Stimulated activated CD4-positive, alpha-beta T cell treated with anti-CD3 and anti-CD28 coated beads, Interleukin-15, amount 100 ng/mL, for 48 hours (primary cell): Measurements from ENCODE around the gene STEAP1B.
A peak's percentile ranks its signal among the peaks of the same experiment; 100 is the strongest.
"Not testable (repeated sequence)": the region's sequence is repeated elsewhere in the genome, so short reads cannot be mapped to it uniquely, and the experiment has no call there.

Experiments used
- DNase-seq, 2 donors: peaks; one replicate each; pipeline ENCODE4 v3.0.0-alpha.2; 2020; ENCODE audit warnings: low read depth in 2 of 2

The STEAP1B gene

DNA sequence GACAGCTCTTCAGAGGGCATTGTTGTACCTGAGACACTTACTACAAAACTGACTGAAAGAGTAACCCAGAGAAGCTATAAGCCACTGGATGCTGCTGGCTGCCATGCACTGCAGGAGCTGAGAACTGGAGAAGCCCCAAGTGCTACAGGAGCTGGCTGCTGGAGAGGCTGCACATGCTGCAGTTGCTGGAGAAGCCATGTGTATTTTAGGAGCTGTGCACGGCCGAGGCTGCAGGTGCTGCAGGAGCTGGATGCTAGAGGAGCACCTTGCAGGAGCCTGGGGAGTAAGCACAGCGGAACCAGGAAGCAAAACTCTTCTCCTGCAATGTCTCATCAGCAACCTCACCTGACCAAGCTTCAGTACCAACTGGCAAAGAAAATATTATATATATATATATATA lies 45.5 kb downstream of the STEAP1B start:
- no peak for DNase-seq

DNA sequence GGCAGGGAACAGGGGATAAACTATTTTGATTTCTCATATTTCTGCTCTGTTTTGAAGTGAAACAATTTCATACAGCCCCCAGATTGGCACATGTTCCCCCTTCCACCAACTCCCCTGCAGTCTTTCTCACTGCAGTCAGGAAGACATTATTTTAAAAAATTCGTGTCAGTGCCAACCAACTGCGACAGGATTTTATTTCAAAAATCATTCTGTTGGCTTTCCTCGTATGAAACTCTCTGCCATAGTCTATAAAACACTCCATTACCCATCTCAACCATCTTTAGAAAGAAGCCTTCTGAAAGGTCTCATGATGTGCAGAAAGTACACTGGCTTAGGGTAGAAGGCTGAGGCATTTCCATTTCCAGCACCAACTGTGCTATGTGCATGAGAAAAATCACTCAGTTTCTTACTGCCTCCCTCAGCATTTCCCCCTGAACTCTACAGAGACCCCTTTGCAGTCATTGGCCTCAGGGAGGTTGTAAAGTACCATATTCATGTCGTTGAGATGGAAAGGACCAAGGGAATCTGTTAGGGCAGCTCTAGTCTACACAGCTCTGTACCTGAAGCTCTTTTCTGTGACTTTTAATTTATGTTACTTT lies 46.9 kb downstream of the STEAP1B start:
- DNase-seq: no peak

DNA sequence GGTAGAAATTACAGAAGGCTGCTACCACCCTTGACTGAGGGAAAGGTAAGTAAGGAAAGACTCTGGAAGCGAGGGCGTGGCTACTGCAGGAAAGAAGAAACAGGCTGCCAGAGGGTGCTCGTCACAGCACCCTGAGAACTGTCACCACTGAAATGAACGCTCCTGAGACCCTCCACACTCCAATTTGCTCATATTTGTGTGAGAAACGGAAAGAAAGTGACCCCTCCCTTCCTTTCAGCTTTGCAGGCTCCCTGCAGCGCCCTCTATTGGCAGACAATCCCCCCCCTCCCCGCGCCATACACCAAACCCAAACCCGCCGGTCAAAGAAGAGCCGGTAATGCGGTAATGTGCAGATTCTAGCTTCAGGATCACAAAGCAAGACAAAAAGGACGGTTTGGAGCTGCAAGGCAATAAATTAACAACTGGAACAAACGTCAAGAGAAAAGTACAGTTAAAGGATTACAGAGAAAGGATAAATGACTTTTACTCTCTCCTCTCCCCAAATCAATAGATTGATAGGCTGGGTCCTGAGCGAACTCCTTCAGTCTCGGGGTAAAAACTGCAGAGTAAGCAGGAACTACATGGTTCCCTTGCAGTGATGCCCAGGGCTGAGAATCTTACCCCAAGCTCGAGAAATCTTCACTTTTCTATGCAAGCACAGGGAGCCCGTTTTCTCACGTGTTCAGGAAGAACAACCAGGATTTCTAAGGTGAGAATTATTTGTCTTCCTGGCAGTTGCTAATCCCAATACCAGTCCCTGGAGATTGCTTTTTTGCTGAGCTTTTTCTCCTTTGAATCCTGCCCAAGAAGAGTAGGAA lies 47.6 kb downstream of the STEAP1B start:
- peak; percentile 9 to 45 for DNase-seq

DNA sequence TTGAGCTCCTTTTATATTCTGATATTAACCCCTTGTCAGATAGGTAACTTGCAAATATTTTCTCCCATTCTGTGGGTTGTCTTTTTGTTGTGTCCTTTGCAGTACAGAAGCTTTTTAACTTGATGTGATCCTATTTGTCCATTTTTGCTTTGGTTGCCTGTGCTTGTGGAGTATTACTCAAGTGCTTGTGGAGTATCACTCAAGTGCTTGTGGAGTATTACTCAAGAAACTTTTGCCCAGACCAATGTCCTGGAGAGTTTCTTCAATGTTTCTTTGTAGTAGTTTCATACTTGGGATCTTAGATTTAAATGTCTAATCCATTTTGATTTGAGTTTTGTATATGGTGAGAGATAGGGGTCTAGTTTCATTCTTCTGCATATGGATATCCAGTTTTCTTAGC lies 50.0 kb downstream of the STEAP1B start:
- not testable (repeated sequence) for DNase-seq

DNA sequence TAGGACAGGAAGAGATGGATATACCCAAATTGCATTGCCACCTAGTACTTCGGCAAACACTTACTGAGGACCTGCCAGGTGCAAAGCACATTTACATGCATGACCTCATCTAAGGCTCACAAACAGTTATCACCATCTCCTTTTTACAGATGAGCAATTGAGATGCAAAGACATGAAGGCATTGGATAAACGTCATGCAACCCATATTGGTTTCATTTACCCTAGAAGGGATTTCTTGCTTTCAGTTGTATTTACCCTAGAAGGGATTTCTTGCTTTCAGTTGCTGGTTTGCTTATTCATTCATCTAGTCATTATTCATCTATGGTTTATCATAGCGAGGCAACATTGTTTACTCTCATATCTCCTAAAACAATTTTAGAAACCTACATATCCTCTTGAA lies 52.2 kb downstream of the STEAP1B start:
- no peak for DNase-seq

DNA sequence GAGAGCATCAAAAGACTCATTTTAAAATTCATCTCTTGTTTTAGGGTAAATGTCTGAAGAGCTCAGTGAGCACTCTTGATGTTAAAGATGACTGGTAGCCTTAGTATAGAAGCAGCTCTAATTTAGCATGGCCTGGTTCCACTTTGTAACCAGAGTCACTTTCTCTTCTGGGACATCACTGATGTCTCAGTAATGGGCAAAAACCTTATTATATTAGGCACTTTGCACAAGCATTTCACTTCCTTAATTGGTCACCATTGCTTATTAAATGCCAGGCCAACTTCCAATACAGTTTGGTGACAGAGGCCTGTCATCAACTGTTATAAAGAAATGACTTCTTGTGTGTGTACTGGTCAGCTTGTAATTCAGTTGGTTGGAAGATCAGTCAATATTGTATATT lies 53.0 kb downstream of the STEAP1B start:
- no peak for DNase-seq

DNA sequence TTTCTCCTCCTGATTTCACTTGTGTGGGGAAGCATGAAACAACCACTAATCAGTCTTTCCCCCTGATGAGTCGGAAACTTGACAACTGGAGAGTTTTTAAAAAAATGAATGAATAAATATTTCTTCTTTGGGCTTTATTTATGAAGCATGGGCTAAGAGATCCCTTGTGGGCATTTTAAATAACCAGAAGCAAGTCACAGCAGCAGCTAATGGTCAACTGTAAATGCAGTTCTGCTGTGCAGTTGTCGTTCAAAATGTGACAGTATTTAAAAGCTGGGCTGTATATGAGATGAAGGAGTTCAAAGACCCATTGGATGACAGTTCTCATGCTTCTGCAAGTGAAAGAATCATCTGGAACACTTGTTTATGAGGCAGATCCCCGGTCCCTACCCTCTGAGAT lies 54.1 kb downstream of the STEAP1B start:
- no peak for DNase-seq

DNA sequence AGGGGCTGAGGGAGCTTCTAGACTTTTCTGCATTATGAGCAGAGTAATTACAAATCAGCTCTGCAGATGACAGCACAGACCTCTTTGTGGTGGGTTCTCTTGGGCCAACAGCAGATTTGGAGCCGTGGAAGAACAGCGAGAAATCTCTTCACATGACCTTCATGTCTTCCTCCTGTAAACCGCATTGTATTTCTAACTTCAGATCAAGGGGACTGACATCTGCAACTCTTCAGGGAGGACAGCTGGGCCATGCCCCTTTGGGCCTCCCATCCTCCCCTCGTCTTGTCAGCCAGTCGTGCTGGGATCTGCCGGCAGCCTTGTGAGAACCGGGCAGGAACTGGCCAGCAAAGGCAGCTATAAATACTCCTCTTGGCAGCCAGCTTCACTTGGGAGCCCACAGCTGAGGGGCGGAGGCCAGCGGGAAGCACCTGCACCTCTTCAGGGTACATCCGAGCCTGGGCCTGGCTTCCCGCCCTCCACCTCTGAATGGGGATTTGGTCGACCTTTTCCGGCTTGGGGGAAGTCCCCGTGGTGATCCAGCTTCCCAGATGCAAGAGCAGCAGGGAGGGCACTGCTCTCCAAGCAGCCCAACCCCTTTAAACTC lies 54.7 kb downstream of the STEAP1B start:
- no peak for DNase-seq

DNA sequence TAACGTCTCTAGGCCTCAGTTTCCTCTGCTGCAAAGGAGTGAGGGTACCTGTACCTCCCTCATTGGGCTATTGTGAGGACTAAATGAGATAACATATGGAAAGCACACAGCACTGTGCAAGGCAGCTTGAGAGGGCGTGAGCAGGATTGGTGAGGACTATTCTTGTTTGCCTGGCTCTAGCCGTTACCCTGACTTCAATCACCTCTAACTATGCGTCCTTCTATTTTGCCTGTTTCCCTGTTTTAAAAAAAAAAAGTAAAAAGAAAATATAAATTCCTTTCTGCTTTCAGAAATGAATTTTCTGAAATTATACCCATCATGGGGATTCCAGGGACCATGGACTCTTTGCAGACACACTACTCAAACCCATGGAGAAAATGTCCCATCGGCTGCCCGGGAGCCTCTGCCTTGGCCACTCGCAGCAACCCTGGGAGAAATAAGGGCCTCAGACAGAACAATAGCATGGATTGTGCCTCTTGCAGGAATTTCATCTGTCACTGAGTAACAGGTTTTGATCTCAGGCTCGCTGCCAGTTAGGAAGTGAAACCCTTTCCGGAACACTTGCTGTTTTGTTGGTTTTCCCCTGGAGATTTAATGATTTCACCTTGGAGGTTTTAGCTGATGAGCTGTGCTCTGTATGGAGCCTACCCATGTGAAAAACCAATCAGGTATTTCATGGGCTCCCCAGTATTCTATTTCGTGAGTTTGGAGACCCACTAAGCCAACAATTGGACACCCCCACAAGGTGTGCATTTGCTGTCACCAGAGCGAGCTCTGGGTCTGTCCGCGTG lies 55.6 kb downstream of the STEAP1B start:
- DNase-seq: no peak

DNA sequence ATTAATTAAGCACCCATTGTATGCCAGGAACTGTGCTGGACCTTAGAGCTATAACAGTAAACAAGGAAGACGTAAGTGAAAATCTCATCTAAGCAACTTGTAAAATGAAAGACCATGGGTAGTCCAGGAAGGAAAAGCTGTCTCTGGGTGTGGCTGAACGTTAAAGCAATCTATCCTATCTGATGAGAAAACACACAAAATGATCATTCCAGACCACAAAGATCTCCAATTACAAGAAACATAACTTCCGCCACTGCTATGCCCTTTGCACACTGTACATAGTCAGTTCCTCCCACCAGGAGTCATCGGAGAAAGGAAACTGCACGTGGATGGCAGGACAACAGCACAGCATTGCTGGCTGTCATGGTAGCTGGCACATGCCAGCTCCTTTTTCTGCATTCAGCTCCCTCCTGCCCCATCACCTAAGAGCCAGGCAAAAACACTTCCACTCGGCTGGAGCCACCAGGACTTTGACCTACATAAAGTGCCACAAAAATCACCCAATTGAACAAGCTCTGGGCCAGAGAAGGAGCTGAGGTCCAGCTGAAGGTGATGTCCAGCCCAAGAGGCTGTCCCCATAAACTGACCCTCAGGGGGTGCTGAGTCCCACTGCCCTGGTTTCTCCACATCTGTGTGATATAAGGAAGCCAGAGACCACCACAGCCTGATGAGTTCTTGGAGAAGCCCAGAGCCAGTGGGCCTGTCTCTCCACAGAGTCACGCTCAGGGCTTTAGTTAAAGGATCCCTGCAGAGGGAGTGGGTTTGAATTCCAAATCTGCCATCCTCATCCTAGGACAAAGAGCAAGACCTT lies 56.4 kb downstream of the STEAP1B start:
- DNase-seq: no peak

DNA sequence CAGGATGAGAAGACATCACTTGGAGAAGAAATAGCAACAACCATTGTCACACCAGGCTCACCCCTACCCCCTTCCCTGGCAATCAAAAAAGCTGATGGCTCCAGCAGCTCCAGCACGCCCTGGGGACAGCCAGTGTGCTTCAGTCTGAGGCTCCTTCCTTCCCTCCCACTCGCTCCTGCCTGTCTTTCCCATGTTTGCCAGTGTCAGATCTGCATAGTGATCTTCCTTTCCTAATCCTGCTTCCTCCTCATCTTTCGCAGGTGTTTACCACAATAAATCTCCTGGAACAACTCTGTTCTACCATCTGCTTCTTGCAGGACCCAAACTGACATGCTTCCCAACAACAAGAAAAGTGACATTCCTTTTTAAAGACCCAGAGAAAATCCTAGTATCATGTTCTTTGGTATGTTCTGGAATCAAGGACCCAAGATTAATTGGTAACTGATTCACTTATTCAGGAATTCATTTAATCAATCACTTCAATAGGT lies 57.1 kb downstream of the STEAP1B start:
- no peak for DNase-seq

DNA sequence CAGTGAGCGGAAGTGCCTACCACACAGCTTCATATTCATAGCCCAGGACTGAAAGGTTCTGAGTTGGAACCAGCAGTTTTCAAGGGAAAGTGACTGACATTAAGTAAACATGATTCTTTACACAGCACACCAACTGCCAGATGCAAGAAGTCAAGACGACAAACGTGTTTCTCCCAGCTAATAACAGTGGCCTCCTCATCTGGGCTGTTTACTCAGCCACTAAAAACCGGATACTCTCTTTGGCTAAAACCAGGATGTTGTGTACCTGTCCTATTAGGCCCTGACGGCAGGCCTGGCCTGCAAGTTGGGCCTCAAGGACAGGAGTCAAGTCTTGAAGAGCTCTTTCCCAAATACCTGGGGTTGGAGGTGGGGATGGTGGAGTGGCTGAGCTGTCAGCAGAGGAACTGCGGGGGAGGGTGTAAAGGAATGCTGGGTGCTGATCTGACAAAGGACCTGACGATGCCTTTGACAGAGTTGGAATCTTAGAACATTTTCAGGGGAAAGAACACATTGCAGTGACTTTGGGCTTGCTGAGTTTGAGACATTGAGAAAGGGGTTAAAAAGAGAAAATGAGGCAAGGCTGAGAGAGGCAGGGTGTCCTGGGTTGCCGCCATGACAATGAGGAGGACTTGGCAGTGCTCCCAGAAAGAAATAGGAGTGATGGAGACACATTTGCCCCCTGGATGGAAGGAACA lies 57.7 kb downstream of the STEAP1B start:
- no peak for DNase-seq

DNA sequence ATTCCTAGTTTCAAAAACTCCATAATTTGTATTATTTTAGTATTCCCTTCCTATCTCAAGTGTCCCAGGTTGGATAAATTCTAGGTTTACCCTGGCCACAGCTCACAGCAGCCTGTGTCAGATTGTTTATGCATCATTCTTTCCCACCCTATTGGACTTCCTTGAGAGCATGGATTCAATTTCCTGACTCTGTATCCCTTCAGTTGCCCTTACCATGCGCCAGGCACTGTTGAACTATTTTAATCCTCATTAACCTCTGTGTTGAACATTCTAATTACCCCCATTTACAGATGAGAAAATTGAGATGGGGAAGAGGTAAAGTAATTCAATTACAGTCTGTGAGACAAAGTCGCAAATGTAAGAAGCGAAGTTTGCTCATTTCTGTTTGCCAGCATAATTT lies 58.8 kb downstream of the STEAP1B start:
- DNase-seq: no peak

DNA sequence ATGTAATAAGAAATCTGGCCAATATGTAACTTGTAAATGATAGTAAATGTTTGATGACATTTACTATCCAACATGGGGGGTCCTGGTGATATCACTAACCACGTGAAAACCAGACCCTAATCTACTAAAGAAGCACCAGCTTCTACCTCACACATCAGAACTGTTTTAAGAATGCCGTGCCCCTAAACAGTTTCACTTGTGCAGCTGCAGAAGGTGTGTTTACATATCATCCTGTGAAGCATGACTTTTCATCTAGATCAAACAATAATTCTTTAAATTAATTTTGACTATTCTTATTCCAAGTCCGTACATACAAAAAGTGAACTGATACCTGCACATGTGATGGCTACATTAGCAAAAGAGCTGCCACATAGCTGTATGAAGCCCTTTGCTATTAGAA lies 61.0 kb downstream of the STEAP1B start:
- no peak for DNase-seq

DNA sequence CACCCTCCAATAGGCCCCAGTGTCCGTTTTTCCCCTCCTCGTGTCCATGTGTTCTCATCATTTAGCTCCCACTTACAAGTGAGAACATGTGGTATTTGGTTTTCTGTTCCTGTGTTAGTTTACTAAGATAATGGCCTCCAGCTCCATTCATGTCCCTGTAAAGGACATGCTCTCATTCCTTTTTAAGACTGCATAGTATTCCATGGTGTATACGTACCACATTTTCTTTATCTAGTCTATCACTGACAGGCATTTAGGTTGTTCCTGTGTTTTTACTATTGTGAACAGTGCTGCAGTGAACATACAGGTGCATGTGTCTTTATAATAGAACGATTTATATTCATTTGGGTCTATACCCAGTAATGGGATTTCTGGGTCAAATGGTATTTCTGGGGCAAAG lies 63.4 kb downstream of the STEAP1B start:
- DNase-seq: not testable (repeated sequence)

DNA sequence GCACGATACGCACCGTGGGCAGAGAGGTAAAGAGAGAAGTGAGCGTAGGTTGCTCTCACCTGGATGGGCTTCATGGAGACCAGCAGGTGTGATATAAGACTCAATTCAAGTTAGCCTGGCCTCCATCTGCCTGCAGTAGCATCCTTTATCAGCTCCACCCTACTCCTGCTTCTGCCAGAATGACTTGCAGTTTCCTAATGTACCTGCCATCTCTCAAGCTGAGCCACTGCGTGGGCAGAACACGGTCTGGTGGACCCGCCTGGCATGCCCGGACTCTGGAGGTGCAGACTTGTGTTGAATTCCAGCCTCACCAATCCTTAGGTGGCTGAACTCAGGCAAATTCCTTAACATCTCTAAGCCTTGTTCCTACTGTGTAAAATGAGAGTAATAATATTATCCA lies 64.3 kb downstream of the STEAP1B start:
- DNase-seq: no peak

DNA sequence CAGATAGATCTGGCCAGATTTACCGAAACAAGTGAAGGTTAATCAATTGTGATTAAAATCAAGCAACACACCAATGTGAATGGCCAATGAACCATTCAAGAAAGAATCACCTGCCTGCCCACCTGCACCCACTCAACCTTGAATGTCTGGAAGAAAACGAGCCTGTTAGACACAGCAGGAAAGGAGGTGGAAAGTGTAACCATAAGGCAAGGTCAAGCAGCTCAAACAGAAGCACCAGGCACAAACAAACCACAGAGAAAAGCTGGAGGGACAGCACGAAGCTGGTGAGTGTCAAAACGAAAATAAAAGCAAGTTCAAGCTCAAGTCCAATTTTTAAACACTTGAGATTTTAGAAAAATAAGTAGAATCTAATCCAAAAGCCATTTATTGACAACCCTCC lies 64.9 kb downstream of the STEAP1B start:
- DNase-seq: no peak

DNA sequence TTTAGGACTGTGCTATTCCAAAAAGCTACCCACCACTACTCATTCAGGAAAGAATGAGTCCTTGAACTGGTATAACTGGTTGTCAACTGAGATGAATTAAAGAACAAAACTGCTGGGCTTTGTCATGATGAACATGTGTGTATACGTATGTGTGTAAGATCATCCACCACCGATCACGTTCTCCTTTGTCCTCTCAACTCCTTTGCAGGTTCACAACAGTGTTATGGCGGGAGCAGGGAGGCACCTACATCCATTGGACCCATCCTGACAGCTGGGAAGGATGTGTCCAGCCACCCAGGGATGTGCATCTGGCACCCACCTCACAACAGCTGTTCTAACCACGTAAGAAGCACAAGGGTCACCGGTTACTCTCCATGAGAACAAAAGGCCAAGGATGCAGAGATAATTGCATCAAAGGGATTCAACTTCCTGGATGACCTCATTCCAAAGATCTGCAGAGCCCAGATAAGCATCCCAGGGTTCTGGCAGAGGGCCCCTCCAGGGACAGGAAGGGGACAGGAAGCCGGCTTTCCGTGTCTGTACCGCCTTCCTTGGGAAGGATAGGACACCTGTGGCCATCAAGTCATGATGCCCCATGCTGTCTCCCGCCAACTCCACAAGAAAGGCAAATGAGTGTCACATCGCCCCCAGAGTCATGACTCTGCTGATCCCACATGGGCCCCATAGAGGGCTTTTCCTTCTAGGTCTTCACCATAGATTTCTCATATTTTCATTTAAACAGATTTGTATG lies 66.1 kb downstream of the STEAP1B start:
- DNase-seq: no peak

DNA sequence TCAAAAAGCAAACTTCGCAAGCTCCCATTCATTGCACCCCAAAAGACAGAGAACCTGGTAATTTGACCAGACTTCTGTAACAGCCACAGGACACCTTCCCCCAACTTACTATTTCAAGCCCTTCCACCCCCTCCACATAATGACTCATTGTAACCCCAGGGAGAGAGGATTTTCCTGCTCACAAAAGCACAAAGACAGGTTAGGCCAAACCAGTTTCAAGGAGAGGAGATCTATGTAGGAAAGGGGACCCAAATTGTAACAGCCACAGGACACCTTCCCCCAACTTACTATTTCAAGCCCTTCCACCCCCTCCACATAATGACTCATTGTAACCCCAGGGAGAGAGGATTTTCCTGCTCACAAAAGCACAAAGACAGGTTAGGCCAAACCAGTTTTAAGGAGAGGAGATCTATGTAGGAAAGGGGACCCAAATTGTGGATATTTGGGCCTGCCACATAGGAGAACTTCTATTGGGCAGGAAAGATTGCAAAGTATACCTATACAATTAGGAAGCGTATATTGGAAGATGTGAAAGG lies 66.8 kb downstream of the STEAP1B start:
- not testable (repeated sequence) for DNase-seq
